MCF 10A (cell line): ENCODE data around the gene SLC2A4. TPM values are rescaled to one million over a fixed set of nuclear protein-coding genes. Genes with fewer than 3 reads are reported as not detected.

ENCODE experiments used
- BruUV-seq: library from RNA; stranded (reverse); fragments of 400-500 nt; replicated peaks from 2 replicates; lab custom pipeline; 2021; lab: Mats Ljungman, UMichigan
- CTCF ChIA-PET: fragments of 300-600 bp; sonication (Branson Sonifier 250); formaldehyde crosslinking; extraction: SDS; loops from one replicate; lab custom pipeline; 2021; ENCODE audit warnings: antibody characterized with exemption, inconsistent platforms; lab: Yijun Ruan, JAX
- POLR2A ChIA-PET: fragments of 300-600, 350-650 bp; sonication (Branson Sonifier 250); formaldehyde crosslinking; extraction: SDS; loops from one replicate; lab custom pipeline; 2020; ENCODE audit warnings: antibody characterized with exemption, inconsistent platforms; lab: Yijun Ruan, JAX
- DNase-seq: peaks from one replicate; pipeline ENCODE4 v3.0.0-alpha.2; 2018; ENCODE audit not compliant: unreplicated experiment
- H3K27ac Mint-ChIP-seq: one replicate; pipeline ENCODE4 v1.8.0; 2022; ENCODE audit warnings: mild to moderate bottlenecking, low read depth, mixed read lengths; ENCODE audit not compliant: unreplicated experiment
- H3K27me3 Mint-ChIP-seq: one replicate; pipeline ENCODE4 v1.8.0; 2022; ENCODE audit warnings: mixed read lengths; ENCODE audit not compliant: insufficient read depth, unreplicated experiment
- H3K36me3 Mint-ChIP-seq: one replicate; pipeline ENCODE4 v1.8.0; 2022; ENCODE audit warnings: mild to moderate bottlenecking, moderate library complexity, mixed read lengths; ENCODE audit not compliant: insufficient read depth, unreplicated experiment
- H3K4me1 Mint-ChIP-seq: one replicate; pipeline ENCODE4 v1.8.0; 2022; ENCODE audit warnings: mixed read lengths; ENCODE audit not compliant: insufficient read depth, unreplicated experiment
- H3K4me3 Mint-ChIP-seq: one replicate; pipeline ENCODE4 v1.8.0; 2022; ENCODE audit warnings: mild to moderate bottlenecking, moderate library complexity, mixed read lengths; ENCODE audit not compliant: unreplicated experiment
- H3K9me3 Mint-ChIP-seq: one replicate; pipeline ENCODE4 v1.8.0; 2022; ENCODE audit warnings: mixed read lengths; ENCODE audit not compliant: unreplicated experiment
- intact Hi-C: fragments of 100-400 bp; cut with micrococcal nuclease; formaldehyde crosslinking; loops from 2 replicates; pipeline ENCODE4 v1.14.1; 2022
- total RNA-seq: library from RNA; stranded (reverse); gene quantifications from 2 replicates; pipeline ENCODE4 v1.2.3, GENCODE V29; 2022
- TF ChIP-seq, protein P1 (sequence below): fragments of 200-600 bp; IDR thresholded peaks from one replicate; pipeline ENCODE4 v1.8.0; 2022; ENCODE audit warnings: antibody characterized with exemption, mild to moderate bottlenecking; ENCODE audit not compliant: unreplicated experiment

SLC2A4 gene
- total RNA-seq, 1 experiment from 2014 or later = not detected

DNA sequence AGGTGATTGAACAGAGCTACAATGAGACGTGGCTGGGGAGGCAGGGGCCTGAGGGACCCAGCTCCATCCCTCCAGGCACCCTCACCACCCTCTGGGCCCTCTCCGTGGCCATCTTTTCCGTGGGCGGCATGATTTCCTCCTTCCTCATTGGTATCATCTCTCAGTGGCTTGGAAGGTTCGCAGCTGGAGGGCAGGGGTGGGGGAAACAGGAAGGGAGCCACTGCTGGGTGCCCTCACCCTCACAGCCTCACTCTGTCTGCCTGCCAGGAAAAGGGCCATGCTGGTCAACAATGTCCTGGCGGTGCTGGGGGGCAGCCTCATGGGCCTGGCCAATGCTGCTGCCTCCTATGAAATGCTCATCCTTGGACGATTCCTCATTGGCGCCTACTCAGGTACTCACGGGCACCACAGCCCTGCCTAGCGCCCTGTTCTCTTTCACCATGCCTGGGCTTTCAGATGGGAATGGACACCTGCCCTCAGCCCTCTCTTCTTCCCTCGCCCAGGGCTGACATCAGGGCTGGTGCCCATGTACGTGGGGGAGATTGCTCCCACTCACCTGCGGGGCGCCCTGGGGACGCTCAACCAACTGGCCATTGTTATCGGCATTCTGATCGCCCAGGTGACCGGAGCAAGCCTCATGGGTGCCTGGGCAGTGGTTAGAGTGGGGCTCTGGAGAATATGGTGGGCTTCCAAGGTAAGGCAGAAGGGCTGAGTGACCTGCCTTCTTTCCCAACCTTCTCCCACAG is 2.1 kb downstream of the SLC2A4 start:
- no peaks in the 10 kb centered on the region for H3K9me3 Mint-ChIP-seq
- H3K36me3 Mint-ChIP-seq = no peaks in the 10 kb centered on the region
- intact Hi-C loops = no loop called here
- BruUV-seq = no TSS peak
- TF ChIP-seq, protein P1, sequence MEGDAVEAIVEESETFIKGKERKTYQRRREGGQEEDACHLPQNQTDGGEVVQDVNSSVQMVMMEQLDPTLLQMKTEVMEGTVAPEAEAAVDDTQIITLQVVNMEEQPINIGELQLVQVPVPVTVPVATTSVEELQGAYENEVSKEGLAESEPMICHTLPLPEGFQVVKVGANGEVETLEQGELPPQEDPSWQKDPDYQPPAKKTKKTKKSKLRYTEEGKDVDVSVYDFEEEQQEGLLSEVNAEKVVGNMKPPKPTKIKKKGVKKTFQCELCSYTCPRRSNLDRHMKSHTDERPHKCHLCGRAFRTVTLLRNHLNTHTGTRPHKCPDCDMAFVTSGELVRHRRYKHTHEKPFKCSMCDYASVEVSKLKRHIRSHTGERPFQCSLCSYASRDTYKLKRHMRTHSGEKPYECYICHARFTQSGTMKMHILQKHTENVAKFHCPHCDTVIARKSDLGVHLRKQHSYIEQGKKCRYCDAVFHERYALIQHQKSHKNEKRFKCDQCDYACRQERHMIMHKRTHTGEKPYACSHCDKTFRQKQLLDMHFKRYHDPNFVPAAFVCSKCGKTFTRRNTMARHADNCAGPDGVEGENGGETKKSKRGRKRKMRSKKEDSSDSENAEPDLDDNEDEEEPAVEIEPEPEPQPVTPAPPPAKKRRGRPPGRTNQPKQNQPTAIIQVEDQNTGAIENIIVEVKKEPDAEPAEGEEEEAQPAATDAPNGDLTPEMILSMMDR = no peak
- ChIA-PET CTCF (interaction anchor here (2.9 to 5.2 kb wide), 2 partner anchors 13 kb away, joined by 15 to 65 read pairs; no protein-coding TSS in a partner anchor), POLR2A (interaction anchor here (1.2 kb wide), 1 partner anchor 9 kb away, joined by 4 read pairs; no protein-coding TSS in a partner anchor)
- H3K4me1 Mint-ChIP-seq = peaks cover 6% of the 10 kb centered on the region
- peaks cover 20% of the 10 kb centered on the region for H3K27me3 Mint-ChIP-seq
- H3K4me3 Mint-ChIP-seq = no peak overlapping the region
- no peak overlapping the region for H3K27ac Mint-ChIP-seq
- DNase-seq = no peak

DNA sequence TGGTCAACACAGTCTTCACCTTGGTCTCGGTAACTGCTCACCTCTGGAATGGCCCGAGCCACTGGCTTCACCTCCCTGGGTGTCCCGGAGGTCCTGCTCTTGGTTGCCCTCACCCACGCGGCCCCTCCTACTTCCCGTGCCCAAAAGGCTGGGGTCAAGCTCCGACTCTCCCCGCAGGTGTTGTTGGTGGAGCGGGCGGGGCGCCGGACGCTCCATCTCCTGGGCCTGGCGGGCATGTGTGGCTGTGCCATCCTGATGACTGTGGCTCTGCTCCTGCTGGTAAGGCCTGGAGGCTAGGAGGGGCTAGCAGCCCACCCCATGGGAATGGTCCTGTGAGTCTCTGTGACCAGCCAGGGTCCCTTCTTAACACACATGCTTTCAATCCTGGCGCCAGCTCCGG is 3.4 kb downstream of the SLC2A4 start:
- H3K36me3 Mint-ChIP-seq = no peaks in the 10 kb centered on the region
- ChIA-PET POLR2A (interaction anchor here (1.1 to 1.3 kb wide), 2 partner anchors 11 to 18 kb away, joined by 3 to 4 read pairs; no protein-coding TSS in a partner anchor), CTCF (interaction anchor here (2.9 kb wide), 1 partner anchor 11 kb away, joined by 15 read pairs; no protein-coding TSS in a partner anchor)
- peaks cover 6% of the 10 kb centered on the region for H3K4me1 Mint-ChIP-seq
- intact Hi-C loops = no loop called here
- no peak for DNase-seq
- no peak overlapping the region for H3K4me3 Mint-ChIP-seq
- H3K27ac Mint-ChIP-seq = no peak overlapping the region
- no TSS peak for BruUV-seq
- H3K9me3 Mint-ChIP-seq = no peaks in the 10 kb centered on the region
- peaks cover 22% of the 10 kb centered on the region for H3K27me3 Mint-ChIP-seq
- TF ChIP-seq, protein P1 = no peak

DNA sequence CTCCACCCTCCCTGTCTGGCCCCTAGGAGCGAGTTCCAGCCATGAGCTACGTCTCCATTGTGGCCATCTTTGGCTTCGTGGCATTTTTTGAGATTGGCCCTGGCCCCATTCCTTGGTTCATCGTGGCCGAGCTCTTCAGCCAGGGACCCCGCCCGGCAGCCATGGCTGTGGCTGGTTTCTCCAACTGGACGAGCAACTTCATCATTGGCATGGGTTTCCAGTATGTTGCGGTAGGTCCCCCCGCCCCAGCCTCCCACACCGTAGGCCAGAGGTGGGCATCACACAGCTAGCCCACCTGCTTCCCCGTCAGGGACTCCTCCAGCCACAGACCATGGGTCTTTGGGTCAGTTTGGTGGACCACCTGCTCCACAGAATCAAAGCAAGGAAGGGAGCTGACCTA is 4.2 kb downstream of the SLC2A4 start:
- H3K27ac Mint-ChIP-seq = no peak overlapping the region
- no peaks in the 10 kb centered on the region for H3K4me1 Mint-ChIP-seq
- H3K9me3 Mint-ChIP-seq = no peaks in the 10 kb centered on the region
- no peaks in the 10 kb centered on the region for H3K36me3 Mint-ChIP-seq
- intact Hi-C loops = no loop called here
- TF ChIP-seq, protein P1 = no peak
- DNase-seq = no peak
- CTCF ChIA-PET = interaction anchor here (0.7 to 2.9 kb wide), 2 partner anchors 11 to 15 kb away, joined by 3 to 15 read pairs; no protein-coding TSS in a partner anchor
- peaks cover 22% of the 10 kb centered on the region for H3K27me3 Mint-ChIP-seq
- BruUV-seq = no TSS peak
- POLR2A ChIA-PET = interaction anchor here (0.5 to 1.3 kb wide), 3 partner anchors 10 to 66 kb away, joined by 3 to 4 read pairs (median 3); no protein-coding TSS in a partner anchor
- no peak overlapping the region for H3K4me3 Mint-ChIP-seq

DNA sequence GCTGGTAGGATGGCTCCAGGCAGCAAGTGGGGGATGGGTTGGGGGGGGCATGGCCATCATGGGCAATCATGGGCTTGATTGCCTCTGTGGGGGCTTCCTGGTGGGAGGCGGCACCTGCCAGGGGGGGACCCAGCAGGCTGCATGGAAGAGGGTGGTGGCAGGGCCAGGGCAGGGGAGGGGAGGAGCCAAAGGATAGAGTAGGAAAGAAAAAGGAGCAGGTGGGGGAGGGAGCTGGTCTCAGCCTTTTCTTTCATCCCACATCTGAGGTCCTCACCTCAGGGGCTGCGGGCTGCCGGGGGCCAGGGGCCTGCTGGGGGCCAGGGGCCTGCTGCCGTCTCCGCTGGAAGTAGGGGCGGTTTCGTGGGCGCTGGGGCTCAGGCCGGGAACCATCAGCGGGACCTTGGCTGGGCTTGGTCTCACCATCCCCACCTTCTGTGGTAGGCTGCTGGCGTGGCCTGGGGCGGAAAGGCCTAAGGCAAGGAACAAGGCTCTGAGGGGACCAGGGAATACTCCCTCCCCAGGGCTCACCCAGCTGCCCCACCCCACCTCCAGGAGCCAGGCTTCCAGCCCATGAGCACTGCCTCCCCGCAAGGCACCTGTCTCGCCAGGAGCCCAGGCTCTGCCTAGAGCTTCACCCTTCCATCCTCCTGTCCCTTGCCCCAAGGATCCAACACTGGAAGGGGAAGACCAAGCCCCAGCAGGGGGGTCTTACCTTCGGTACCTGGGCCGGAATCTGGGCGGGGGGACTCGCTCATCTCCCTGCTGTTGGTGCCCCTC is 7.9 kb downstream of the SLC2A4 start:
- no TSS peak for BruUV-seq
- Mint-ChIP-seq H3K4me3 (no peak overlapping the region), H3K27ac (no peak overlapping the region), H3K4me1 (peaks cover 11% of the 10 kb centered on the region), H3K9me3 (no peaks in the 10 kb centered on the region), H3K27me3 (peaks cover 22% of the 10 kb centered on the region), H3K36me3 (no peaks in the 10 kb centered on the region)
- TF ChIP-seq, protein P1 = no peak
- ChIA-PET CTCF (interaction anchor here (0.7 kb wide), 1 partner anchor 9 kb away, joined by 3 read pairs; no protein-coding TSS in a partner anchor), POLR2A (no interaction called here)
- no peak for DNase-seq
- intact Hi-C loops = no loop called here
